ENCODE results near the gene TMIGD1. TPM values are rescaled to one million over a fixed set of nuclear protein-coding genes. Genes with fewer than 3 reads are reported as not detected.

The TMIGD1 gene
- polyA plus RNA-seq, 4 donors: 0.20 to 1.4 (median 0.81) TPM; not detected in 1

- no peak for DNase-seq (ENCODE audit: low read depth in 4 of 4, low spot score in 3 of 4)
Observed at GRCh38 chr17:30336369-30337171, 2.7 kb upstream of the TMIGD1 start.

DNA sequence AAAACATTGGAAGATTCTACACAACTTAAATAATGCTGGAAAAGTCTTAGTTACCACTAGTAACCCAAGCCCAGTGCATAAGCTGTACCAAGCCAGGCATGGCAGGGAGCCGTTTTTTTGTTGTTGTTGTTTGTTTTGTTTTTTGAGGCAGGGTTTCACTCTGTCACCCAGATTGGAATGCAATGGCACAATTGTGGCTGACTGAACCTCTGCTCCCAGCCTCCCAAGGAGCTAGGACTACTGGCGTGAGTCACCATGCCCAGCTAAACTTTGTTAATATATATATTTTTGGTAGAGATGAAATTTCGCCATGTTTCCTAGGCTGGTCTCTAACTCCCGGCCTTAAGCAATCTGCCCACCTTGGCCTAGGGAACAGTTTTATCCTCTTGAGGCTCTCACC lies 564 bp upstream of the TMIGD1 start:
- DNase-seq (ENCODE audit: low read depth in 4 of 4, low spot score in 3 of 4): no peak

- no peak for DNase-seq (ENCODE audit: low read depth in 4 of 4, low spot score in 3 of 4)
Observed at GRCh38 chr17:30332057-30332542, 1.8 kb downstream of the TMIGD1 start.

DNA sequence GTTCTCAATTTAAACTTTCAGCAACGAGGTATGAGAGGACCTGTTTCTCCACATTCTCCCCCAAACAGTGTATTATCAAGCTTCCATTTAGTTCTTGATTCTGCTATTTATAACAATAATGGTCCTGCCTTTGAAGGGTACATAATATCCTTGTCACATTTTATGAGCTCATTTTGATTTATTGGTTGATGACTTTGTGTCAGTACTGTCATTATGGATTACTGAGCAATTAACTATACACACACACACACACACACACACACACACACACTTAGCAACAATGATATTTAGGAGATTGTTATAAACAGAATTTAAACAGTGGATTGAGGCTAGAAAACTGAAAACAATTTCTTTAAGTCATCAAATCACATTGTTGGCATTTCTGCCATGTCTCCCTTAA lies 7.0 kb downstream of the TMIGD1 start:
- DNase-seq (ENCODE audit: low read depth in 4 of 4, low spot score in 3 of 4): no peak

DNA sequence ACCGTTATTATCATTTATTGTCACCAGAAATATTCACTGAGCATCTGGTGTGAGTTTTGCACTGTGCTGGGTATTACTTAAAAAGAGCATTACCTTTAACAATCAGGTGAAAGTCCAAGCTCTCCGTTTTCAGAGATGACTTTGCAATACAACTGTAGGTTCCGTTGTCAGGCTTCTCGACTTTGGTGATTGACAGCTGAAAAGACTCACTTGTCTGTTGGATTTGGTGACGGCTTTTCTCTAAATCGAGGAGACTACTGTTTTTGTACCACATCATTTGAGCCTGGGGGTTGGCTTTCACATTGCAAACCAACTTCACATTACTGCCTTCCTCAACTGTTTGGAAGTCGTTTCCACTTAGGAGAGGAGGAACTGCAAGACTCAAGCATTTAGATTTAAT lies 9.1 kb downstream of the TMIGD1 start:
- no peak for DNase-seq (ENCODE audit: low read depth in 4 of 4, low spot score in 3 of 4)

GRCh38 chr17:30323895-30324319 lies 9.9 kb downstream of the TMIGD1 start:
- no peak for DNase-seq (ENCODE audit: low read depth in 4 of 4, low spot score in 3 of 4)

DNA sequence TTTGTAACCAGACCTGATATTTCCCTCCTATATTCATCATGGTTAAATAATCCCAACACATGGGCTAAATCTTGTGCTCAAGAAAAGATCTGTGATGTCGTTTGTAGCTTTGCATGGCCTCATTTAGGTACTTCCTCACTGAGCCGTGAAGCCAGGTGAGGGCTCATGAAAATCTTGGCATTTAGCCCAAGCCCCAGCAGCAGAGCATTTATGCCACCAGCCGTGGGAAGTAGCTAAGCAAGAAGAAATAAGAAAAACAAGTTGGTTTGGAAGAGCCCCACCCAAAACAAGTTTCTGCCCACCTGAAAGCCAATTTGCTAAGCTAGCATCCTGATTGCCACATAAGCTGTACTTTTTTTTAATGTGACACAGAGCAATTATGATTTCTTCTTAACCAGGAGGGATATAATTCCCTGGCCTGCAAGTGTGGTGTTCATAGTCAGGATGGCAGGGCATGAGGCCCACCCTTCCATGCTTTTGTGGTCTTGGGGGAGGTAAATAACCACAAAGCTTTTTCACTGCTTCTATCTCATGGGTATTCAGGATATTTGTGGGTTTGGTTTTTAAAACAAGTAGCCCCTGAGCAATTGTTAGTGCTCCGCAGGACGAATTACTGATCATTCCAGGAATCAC lies 10.5 kb downstream of the TMIGD1 start:
- no peak for DNase-seq (ENCODE audit: low read depth in 4 of 4, low spot score in 3 of 4)

GRCh38 chr17:30321314-30321713 lies 12.5 kb downstream of the TMIGD1 start:
- no peak for DNase-seq (ENCODE audit: low read depth in 4 of 4, low spot score in 3 of 4)

DNA sequence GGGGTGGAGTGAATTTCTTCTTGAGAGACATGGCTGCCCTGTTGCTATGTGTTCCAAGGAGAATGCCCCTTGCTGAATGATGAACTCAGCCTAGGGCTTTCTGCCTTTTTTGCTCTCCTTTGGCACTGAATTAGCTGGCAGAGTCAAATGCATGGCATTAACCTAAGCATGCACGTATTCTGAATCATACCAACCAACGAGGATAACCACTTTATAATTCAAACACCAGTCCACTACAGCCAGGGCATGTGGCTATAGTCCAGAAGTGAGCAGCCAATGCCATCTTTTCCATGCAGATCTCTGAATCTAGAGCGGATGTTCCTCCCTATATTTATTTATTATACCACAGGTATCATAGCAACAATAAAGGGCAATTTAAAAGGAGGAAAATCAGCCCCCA lies 15.7 kb downstream of the TMIGD1 start:
- no peak for DNase-seq (ENCODE audit: low read depth in 4 of 4, low spot score in 3 of 4)

DNA sequence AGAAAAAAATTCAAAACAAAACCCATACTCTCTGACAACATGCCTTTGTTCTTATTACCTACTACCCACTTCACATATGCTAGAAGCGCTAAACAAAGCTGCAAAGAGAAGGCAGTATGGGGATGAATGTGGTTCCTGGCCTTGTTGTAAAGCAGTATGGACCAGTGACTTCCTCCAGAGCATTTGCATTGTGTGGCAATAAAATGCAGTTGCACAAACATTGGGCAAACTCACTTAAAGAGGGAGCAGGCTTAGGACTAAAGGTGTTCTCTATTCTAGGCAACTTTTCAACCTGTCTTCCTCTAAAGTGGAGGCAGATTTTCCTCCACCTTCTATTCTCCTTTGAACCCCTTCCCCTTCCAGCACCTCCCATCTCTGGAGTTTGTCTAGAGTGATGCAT lies 17.1 kb downstream of the TMIGD1 start:
- DNase-seq (ENCODE audit: low read depth in 4 of 4, low spot score in 3 of 4): no peak

- no peak for DNase-seq (ENCODE audit: low read depth in 4 of 4, low spot score in 3 of 4)
Observed at GRCh38 chr17:30315106-30315505, 18.8 kb downstream of the TMIGD1 start.

DNA sequence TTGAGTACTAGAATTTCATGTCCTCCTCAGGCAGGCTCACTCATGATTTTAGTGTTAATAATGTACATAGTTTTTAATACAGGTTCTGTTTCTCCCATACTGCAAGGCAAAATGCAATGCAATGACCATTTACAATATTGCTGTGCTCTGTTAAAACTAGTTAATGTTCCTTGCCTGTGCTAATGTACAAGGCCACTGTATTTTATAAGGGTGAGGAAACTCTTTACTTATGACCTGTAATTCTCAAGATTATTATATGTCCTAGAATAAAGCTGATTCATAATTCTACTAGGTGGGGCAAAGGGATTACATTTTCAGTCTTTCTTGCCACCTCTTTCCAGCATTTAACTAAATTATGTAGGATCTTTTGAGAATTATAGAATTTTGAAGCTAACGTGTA lies 19.4 kb downstream of the TMIGD1 start:
- DNase-seq (ENCODE audit: low read depth in 4 of 4, low spot score in 3 of 4): no peak

DNA sequence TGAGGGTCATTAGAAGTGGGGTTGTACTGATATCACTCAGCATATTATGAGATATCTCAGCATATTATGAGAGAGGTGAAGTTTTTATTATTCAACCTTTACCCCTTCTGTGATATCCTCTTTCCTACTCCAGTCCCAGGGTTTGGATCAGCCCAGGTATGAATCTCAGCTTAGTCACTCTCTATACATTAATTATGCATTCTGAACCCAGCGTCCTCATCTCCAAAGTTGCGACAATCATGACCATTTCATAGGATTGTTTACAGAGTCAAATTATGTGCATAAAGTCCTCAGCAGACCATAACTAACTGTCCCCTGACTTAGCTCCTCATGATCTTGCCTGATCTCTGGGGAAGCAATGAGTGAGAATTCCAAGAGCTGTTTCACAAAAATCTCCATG lies 21.6 kb downstream of the TMIGD1 start:
- DNase-seq (ENCODE audit: low read depth in 4 of 4, low spot score in 3 of 4): no peak

GRCh38 chr17:30310562-30310961 lies 23.3 kb downstream of the TMIGD1 start:
- DNase-seq (ENCODE audit: low read depth in 4 of 4, low spot score in 3 of 4): no peak

DNA sequence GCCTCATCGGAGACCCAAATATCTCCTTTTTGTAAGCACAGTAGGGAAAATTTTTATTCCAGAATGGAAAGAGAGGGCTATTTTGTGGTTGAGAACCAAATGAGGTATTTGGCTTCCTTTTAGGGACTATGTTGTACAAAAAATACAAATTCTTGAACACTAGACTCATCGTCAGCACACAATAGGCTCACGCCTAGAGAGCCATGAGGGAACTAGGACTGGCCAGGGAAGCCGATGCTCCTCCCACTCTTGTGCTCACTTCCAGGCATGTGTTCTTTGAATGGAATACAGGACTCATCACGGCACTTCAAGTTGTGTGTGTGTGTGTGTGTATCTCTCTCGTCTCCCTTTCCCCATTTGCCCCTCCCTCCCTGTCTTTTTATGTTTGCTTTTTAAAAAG lies 24.3 kb downstream of the TMIGD1 start:
- no peak for DNase-seq (ENCODE audit: low read depth in 4 of 4, low spot score in 3 of 4)

DNA sequence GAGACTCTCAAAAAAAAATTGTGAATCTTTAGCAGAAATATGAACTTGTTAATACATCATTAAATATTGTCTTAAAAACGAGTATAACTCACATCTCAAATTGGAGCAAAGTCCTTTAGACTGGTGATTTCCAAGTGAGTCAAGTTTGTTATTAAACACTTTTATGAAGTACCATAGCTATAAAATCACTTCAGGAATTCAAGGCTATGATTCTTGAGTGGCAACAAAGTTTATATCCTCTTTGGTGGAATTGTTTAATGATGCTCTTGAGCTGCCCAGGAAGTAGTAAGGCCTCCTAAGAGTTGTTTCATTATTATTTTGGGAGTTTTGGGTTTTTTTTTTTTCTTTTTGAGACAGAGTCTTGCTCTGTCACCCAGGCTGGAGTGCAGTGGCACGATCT lies 25.5 kb downstream of the TMIGD1 start:
- DNase-seq (ENCODE audit: low read depth in 4 of 4, low spot score in 3 of 4): no peak

- no peak for DNase-seq (ENCODE audit: low read depth in 4 of 4, low spot score in 3 of 4)
Observed at GRCh38 chr17:30304778-30305177, 29.1 kb downstream of the TMIGD1 start.

GRCh38 chr17:30302241-30302640 lies 31.6 kb downstream of the TMIGD1 start:
- DNase-seq (ENCODE audit: low read depth in 4 of 4, low spot score in 3 of 4): no peak

DNA sequence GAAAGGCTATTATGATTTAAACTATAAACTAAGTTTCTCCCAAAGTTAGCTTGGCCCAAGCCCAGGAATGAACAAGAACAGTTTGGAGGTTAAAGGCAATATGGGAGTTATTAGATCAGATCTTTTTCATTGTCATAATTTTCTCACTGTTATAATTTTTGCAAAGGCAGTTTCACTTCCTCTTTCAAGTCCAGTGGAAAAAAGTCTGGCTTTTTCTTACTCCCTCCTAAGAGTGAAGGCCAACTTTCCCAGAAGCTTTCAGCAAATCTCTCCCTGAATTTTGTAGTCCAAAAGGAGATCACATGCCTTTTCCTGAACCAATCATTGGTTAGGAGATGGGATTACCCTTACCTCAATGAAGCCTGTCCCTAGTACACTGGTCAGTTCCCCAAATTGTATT lies 33.0 kb downstream of the TMIGD1 start:
- DNase-seq (ENCODE audit: low read depth in 4 of 4, low spot score in 3 of 4): no peak

GRCh38 chr17:30299000-30299399 lies 34.9 kb downstream of the TMIGD1 start:
- no peak for DNase-seq (ENCODE audit: low read depth in 4 of 4, low spot score in 3 of 4)

- no peak for DNase-seq (ENCODE audit: low read depth in 4 of 4, low spot score in 3 of 4)
Observed at GRCh38 chr17:30297715-30298114, 36.1 kb downstream of the TMIGD1 start.

DNA sequence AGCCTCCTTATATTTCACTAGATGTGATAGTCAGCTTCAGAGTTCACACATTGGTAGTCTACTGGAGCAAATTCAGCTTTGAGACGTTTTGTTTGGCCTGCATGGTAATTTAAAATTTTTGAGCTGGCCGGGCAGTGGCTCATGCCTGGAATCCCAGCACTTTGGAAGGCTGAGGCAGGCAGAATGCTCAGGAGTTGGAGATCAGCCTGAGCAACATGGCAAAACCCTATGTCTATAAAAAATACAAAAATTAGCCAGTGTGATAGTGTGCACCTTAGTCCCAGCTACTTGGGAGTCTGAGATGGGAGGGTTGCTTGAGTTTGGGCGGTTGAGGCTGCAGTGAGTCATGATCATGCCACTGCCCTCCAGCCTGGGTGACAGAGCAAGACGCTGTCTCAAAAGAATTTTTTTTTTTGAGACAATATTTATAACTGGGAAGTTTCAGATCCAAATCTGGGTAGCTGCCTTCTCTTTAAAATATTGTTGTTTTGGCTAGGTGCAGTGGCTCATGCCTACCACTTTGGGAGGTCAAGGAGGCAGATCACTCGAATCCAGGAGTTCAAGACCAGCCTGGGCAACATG lies 37.3 kb downstream of the TMIGD1 start:
- DNase-seq (ENCODE audit: low read depth in 4 of 4, low spot score in 3 of 4): no peak
